NT2/D1 (cell line): ENCODE results near the gene GPHN.

Experiments
- SUZ12 ChIP-seq: IDR thresholded peaks from 2 replicates; pipeline ENCODE4 v1.6.1; 2011; ENCODE audit not compliant: insufficient read length, insufficient read depth; ENCODE audit errors: extremely low read depth
- YY1 ChIP-seq: IDR thresholded peaks from 2 replicates; pipeline ENCODE4 v1.6.1; 2011; ENCODE audit not compliant: insufficient read length, insufficient read depth
- ZNF274 ChIP-seq: IDR thresholded peaks from 2 replicates; pipeline ENCODE4 v1.6.1; 2011; ENCODE audit warnings: mild to moderate bottlenecking, low read depth, low read length

DNA sequence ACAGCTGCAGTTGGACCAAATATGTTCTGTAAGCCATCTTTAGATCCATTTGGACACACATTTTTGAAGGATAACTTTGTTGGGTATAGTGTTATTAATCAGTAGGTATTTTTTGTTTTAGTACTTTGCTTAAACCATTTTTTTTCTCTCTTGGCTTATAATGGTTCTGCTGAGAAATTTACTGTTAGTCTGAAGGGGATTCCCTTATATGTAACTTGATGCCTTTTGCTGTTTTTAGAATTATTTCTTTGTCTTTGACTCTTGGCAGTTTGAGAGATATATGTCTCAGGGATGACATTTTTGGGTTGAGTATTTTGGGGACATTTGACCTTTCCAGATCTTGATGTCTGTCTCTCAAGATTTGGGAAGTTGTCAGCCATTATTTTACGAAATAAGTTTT is 169.8 kb downstream of the GPHN start:
- TF ChIP-seq ZNF274 (no peak), YY1 (no peak), SUZ12 (no peak)
